B cell (primary cell): ENCODE measurements around the gene ORMDL3. TPM values are rescaled to one million over a fixed set of nuclear protein-coding genes. Genes with fewer than 3 reads are reported as not detected.

ENCODE experiments used
- ATAC-seq: fragments of 200-7000 bp; cut with Tn5 transposase; one replicate; pipeline ENCODE4 v1.10.0; 2021; ENCODE audit warnings: low read depth, mild to moderate bottlenecking, moderate number of reproducible peaks, moderate library complexity
- CTCF ChIA-PET: fragments of 350-600 bp; sonication (Branson Sonifier 250); formaldehyde crosslinking; loops from one replicate; lab custom pipeline; 2021; ENCODE audit warnings: antibody characterized with exemption, inconsistent platforms; lab: Charles Lee
- POLR2A ChIA-PET: fragments of 350-600 bp; sonication (Branson Sonifier 250); formaldehyde crosslinking; loops from one replicate; lab custom pipeline; 2021; ENCODE audit warnings: antibody characterized with exemption; lab: Charles Lee
- DNase-seq: peaks from one replicate; pipeline ENCODE4 v3.0.0; 2013
- H2AFZ ChIP-seq: 2 replicates; pipeline ENCODE4 v1.6.1; 2012; ENCODE audit warnings: mild to moderate bottlenecking, low read depth, low read length; ENCODE audit not compliant: insufficient read depth, poor library complexity, severe bottlenecking
- H3K27ac ChIP-seq, 2 donors: 1 replicate in 1 of 2; 2 replicates in 1 of 2; pipeline ENCODE4 v1.5.1; 2012 to 2013; ENCODE audit warnings: low read length in 2 of 2, mild to moderate bottlenecking in 2 of 2, moderate library complexity in 1 of 2
- H3K27me3 ChIP-seq, 4 experiments: fragments of 200-600 bp in 1 of 4; sonication (generic) in 1 of 4; replicated peaks in 1 of 4; 1 replicate in 2 of 4; 2 replicates in 2 of 4; pipeline versions ENCODE4 v1.6.1 to v1.7.0; 2013 to 2016; ENCODE audit warnings: low read length in 3 of 4, mild to moderate bottlenecking in 2 of 4, mixed read lengths in 1 of 4, moderate library complexity in 1 of 4; ENCODE audit not compliant: insufficient read depth in 4 of 4, control insufficient read depth in 3 of 4; ENCODE audit errors: control extremely low read depth in 1 of 4
- H3K36me3 ChIP-seq, 2 experiments: replicated peaks in 1 of 2; 1 replicate in 1 of 2; 2 replicates in 1 of 2; pipeline versions ENCODE4 v1.6.1 to v1.7.1; 2013; ENCODE audit warnings: low read length in 1 of 2; ENCODE audit not compliant: insufficient read depth in 2 of 2, control insufficient read depth in 1 of 2; ENCODE audit errors: control extremely low read depth in 1 of 2, extremely low read depth in 1 of 2
- H3K4me1 ChIP-seq, 2 donors: fragments of 200-600 bp in 1 of 2; sonication (generic) in 1 of 2; 1 replicate in 1 of 2; 2 replicates in 1 of 2; pipeline versions ENCODE4 v1.5.1 to v1.6.1; 2013 to 2017; ENCODE audit warnings: low read length in 2 of 2; ENCODE audit not compliant: control insufficient read depth in 2 of 2, insufficient read depth in 2 of 2
- H3K4me2 ChIP-seq: replicated peaks from 2 replicates; pipeline ENCODE3; 2012; ENCODE audit warnings: mild to moderate bottlenecking, low read depth, low read length; ENCODE audit not compliant: poor library complexity, severe bottlenecking
- H3K4me3 ChIP-seq, 5 experiments: fragments of 200-600 bp in 1 of 5; sonication (generic) in 1 of 5; 1 replicate in 3 of 5; 2 replicates in 2 of 5; pipeline versions ENCODE4 v1.5.1 to v1.7.0; 2011 to 2016; ENCODE audit warnings: low read length in 4 of 5, mild to moderate bottlenecking in 4 of 5, low read depth in 2 of 5, control low read depth in 1 of 5, moderate library complexity in 1 of 5; ENCODE audit not compliant: insufficient read depth in 1 of 5; ENCODE audit errors: control extremely low read depth in 1 of 5, extremely low read depth in 1 of 5
- H3K79me2 ChIP-seq: fragments of 200-600 bp; sonication (generic); one replicate; pipeline ENCODE4 v1.6.0; 2016; ENCODE audit warnings: low read length; ENCODE audit not compliant: control insufficient read depth, insufficient read depth
- H3K9ac ChIP-seq: fragments of 200-600 bp; sonication (generic); 2 replicates; pipeline ENCODE4 v1.6.1; 2017; ENCODE audit warnings: mild to moderate bottlenecking, low read length, moderate library complexity
- H3K9me3 ChIP-seq, 3 donors: one replicate each; pipeline versions ENCODE4 v1.6.1 to v1.7.1; 2013; ENCODE audit warnings: low read length in 2 of 3; ENCODE audit not compliant: control insufficient read depth in 2 of 3, insufficient read depth in 1 of 3; ENCODE audit errors: control extremely low read depth in 1 of 3
- H4K20me1 ChIP-seq: 2 replicates; pipeline ENCODE4 v1.6.0; 2012; ENCODE audit warnings: mild to moderate bottlenecking, low read length; ENCODE audit not compliant: insufficient read depth, control insufficient read depth, poor library complexity, severe bottlenecking
- H3K27ac Mint-ChIP-seq: one replicate; pipeline ENCODE4 v1.8.0; 2021; ENCODE audit warnings: mixed read lengths
- H3K27me3 Mint-ChIP-seq: one replicate; pipeline ENCODE4 v1.8.0; 2021; ENCODE audit warnings: mixed read lengths
- H3K4me1 Mint-ChIP-seq: one replicate; pipeline ENCODE4 v1.8.0; 2021; ENCODE audit warnings: mixed read lengths
- H3K4me3 Mint-ChIP-seq: one replicate; pipeline ENCODE4 v1.8.0; 2021; ENCODE audit warnings: mixed read lengths
- H3K9me3 Mint-ChIP-seq: one replicate; pipeline ENCODE4 v1.8.0; 2022; ENCODE audit warnings: mixed read lengths; ENCODE audit not compliant: insufficient read depth
- EZH2 ChIP-seq: IDR thresholded peaks from 2 replicates; pipeline ENCODE4 v1.6.1; 2012; ENCODE audit warnings: borderline replicate concordance, low read depth, mild to moderate bottlenecking, moderate library complexity, low read length; ENCODE audit not compliant: insufficient read depth, poor library complexity, severe bottlenecking
- WGBS: methylation state at CpG from one replicate; pipeline ENCODE4 v1.1.5; 2013; ENCODE audit warnings: missing lambda C conversion rate; ENCODE audit not compliant: insufficient coverage; 5-methylcytosine and 5-hydroxymethylcytosine counted together
- intact Hi-C: fragments of 100-400 bp; cut with micrococcal nuclease; formaldehyde crosslinking; loops from one replicate; pipeline ENCODE4 v1.10.0; 2022
- polyA plus RNA-seq: library from polyadenylated mRNA; depleted of rRNA; stranded (reverse); fragments of >200 nt; gene quantifications from 2 replicates; pipeline ENCODE4 v1.2.3, GENCODE V29; 2012
- total RNA-seq, 2 donors: library from RNA; stranded (reverse); fragments of 120-200 nt in 1 of 2; gene quantifications; 1 replicate in 1 of 2; 2 replicates in 1 of 2; pipeline versions ENCODE4 v1.2.3 to v1.2.4, GENCODE V29; 2013 to 2022
- TF ChIP-seq, protein P1 (sequence below): fragments of 200-600 bp; IDR thresholded peaks from one replicate; pipeline ENCODE4 v1.8.0; 2022; ENCODE audit warnings: antibody characterized with exemption, mild to moderate bottlenecking

ORMDL3 gene
- total and polyA plus RNA-seq, 2 donors (not counting 1 experiment from before 2014, with no cell fraction given) = 51.8 to 90.6 TPM

DNA sequence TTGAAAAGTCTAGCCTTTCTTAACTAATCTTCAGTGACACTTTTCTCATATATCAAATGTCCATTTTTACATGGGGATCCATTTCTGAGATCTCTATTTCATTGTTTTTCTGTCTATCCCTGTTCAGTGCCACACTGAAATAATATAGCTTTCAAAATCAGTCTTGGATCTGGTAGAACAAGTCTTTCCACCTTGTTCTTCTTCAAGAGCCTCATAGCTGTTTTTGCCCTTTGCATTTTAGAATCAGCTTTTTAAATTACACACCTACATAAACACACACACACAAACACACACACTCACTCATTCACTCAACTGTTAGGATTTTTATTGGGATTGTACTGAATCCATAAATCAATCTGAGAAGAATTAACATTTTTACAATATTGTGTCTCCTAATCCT is 28.2 kb downstream of the ORMDL3 start:
- TF ChIP-seq, protein P1, sequence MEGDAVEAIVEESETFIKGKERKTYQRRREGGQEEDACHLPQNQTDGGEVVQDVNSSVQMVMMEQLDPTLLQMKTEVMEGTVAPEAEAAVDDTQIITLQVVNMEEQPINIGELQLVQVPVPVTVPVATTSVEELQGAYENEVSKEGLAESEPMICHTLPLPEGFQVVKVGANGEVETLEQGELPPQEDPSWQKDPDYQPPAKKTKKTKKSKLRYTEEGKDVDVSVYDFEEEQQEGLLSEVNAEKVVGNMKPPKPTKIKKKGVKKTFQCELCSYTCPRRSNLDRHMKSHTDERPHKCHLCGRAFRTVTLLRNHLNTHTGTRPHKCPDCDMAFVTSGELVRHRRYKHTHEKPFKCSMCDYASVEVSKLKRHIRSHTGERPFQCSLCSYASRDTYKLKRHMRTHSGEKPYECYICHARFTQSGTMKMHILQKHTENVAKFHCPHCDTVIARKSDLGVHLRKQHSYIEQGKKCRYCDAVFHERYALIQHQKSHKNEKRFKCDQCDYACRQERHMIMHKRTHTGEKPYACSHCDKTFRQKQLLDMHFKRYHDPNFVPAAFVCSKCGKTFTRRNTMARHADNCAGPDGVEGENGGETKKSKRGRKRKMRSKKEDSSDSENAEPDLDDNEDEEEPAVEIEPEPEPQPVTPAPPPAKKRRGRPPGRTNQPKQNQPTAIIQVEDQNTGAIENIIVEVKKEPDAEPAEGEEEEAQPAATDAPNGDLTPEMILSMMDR = no peak
- no peak for TF ChIP-seq EZH2
- H3K36me3 ChIP-seq = no peaks in the 10 kb centered on the region
- no peaks in the 10 kb centered on the region for H3K9me3 Mint-ChIP-seq
- H3K79me2 ChIP-seq = no peaks in the 10 kb centered on the region
- H3K27me3 Mint-ChIP-seq = no peaks in the 10 kb centered on the region
- no peaks in the 10 kb centered on the region for H3K9me3 ChIP-seq
- H3K27ac Mint-ChIP-seq = no peak overlapping the region
- H3K4me1 ChIP-seq = peaks cover 12 to 15% of the 10 kb centered on the region in 2 donors
- H3K4me1 Mint-ChIP-seq = peaks cover 12% of the 10 kb centered on the region
- H2AFZ ChIP-seq = no peak overlapping the region
- CTCF ChIA-PET = no interaction called here
- H3K4me2 ChIP-seq = no peak overlapping the region
- DNase-seq = no peak
- no peak overlapping the region for H3K27ac ChIP-seq
- intact Hi-C loops = no loop called here
- H3K4me3 ChIP-seq = no peak overlapping the region
- no peaks in the 10 kb centered on the region for H3K27me3 ChIP-seq
- ATAC-seq = no peak
- no peaks in the 10 kb centered on the region for H4K20me1 ChIP-seq
- POLR2A ChIA-PET = no interaction called here
- H3K4me3 Mint-ChIP-seq = no peak overlapping the region
- H3K9ac ChIP-seq = no peak overlapping the region

DNA sequence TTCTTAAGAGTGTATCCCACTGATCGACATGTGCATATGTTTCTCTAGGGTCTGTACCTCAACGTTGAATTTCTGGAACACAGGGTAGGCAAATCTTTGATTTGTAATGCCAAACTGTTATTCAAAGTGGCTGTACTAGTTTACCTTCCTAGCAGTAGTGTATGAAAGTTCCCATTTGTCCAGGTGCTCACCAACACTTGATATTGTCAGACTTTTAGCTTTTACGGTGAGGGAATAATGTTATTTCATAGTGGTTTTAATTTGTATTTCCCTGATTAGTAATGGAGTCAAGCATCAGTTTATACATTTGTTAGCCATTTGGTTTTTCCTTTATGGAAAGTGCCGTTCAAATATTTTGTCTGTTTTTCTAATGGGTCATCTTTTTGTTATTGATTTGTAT is 29.3 kb downstream of the ORMDL3 start:
- CTCF ChIA-PET = no interaction called here
- Histone ChIP-seq H2AFZ (no peak overlapping the region), H3K9ac (no peak overlapping the region), H3K4me1 (peaks cover 9 to 14% of the 10 kb centered on the region in 2 donors), H3K4me3 (no peak overlapping the region), H3K4me2 (no peak overlapping the region), H3K79me2 (peaks cover 4% of the 10 kb centered on the region), H3K36me3 (no peaks in the 10 kb centered on the region), H3K27ac (no peak overlapping the region), H4K20me1 (no peaks in the 10 kb centered on the region), H3K27me3 (no peaks in the 10 kb centered on the region), H3K9me3 (no peaks in the 10 kb centered on the region)
- TF ChIP-seq, protein P1 = no peak
- no peak for TF ChIP-seq EZH2
- Mint-ChIP-seq H3K4me3 (no peak overlapping the region), H3K27ac (no peak overlapping the region), H3K4me1 (peaks cover 13% of the 10 kb centered on the region), H3K27me3 (no peaks in the 10 kb centered on the region), H3K9me3 (no peaks in the 10 kb centered on the region)
- DNase-seq = no peak
- 100% methylated on average over 1 of the region's 4 CpGs for WGBS
- intact Hi-C loops = no loop called here
- no peak for ATAC-seq
- POLR2A ChIA-PET = no interaction called here
